D721Med (cell line): ENCODE measurements around the gene SLX4IP.

Experiments used
- DNase-seq: peaks from one replicate; pipeline ENCODE4 v3.0.0; 2011; ENCODE audit warnings: low spot score; ENCODE audit not compliant: insufficient read length
- FAIRE-seq: peaks from 2 replicates; lab custom pipeline; 2011; peaks lifted over from hg19 to GRCh38; lab: Jason Lieb, UNC
- TF ChIP-seq, protein P1 (sequence below): IDR thresholded peaks from 2 replicates; pipeline ENCODE4 v1.5.1; 2012; ENCODE audit warnings: mild to moderate bottlenecking, control low read depth; ENCODE audit not compliant: insufficient read depth; ENCODE audit errors: missing control alignments

The SLX4IP gene

DNA sequence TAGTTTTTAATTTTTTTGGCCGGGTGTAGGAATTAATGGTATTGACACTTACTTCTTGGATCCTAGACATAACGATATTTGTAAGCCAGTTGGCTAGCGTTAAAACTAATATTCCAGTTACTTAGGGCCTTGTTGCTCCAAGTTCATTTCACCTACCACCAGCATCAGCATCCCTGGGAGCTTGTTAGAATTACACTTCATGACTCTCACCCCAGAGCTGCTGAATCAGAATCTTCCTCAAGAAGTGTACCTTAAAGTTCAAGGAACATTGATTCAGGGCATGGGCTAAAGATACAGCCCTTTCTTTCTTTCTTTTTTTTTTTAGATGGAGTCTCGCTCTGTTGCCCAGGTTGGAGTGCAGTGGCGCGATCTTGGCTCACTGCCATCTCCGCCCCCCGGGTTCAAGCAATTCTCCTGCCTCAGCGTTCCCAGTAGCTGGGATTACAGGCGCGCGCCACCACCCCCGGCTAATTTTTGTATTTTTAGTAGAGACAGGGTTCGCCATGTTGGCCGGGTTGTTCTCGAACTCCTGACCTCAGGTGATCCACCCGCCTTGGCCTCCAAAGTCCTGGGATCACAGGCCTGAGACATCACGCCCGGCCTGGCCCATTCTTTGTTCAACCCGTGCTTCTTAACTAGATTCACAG lies 1.1 kb downstream of the SLX4IP start:
- TF ChIP-seq, protein P1, sequence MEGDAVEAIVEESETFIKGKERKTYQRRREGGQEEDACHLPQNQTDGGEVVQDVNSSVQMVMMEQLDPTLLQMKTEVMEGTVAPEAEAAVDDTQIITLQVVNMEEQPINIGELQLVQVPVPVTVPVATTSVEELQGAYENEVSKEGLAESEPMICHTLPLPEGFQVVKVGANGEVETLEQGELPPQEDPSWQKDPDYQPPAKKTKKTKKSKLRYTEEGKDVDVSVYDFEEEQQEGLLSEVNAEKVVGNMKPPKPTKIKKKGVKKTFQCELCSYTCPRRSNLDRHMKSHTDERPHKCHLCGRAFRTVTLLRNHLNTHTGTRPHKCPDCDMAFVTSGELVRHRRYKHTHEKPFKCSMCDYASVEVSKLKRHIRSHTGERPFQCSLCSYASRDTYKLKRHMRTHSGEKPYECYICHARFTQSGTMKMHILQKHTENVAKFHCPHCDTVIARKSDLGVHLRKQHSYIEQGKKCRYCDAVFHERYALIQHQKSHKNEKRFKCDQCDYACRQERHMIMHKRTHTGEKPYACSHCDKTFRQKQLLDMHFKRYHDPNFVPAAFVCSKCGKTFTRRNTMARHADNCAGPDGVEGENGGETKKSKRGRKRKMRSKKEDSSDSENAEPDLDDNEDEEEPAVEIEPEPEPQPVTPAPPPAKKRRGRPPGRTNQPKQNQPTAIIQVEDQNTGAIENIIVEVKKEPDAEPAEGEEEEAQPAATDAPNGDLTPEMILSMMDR, result no peak
- FAIRE-seq (no peak), DNase-seq (no peak)

DNA sequence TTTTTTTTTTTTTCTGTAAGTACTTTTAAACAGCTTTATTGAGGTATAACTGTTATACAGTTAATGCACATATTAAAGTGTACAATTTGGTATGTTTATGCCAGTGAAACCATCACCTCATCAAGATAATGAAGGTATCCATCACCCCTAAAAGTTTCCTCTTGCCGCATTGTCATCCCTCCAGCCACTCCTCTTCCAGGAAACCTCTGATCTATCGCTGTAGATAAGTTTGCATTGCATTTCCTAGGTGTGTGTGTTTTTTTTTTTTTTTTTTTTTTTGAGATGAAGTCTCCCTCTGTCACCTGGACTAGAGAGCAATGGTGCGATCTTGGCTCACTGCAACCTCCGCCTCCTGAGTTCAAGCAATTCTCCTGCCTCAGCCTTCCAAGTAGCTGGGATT lies 3.1 kb downstream of the SLX4IP start:
- DNase-seq (no peak), FAIRE-seq (no peak)
- TF ChIP-seq, protein P1, result no peak

DNA sequence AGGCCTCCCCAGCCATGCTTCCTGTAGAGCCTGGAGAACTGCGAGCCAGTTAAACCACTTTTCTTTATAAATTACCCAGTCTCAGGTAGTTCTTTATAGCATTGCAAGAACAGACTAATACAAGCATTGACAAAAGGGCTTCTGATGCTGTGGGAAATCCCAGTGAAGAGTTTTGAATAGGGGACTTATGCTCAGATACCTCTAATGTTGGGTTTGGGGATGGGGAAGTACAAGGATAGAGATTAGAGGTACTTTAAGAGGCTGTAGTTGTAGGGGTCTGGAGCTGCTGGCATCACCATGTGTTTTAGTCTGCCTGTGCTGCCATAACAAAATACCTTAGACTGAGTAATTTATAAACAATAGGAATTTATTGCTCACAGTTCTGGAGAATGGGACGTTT lies 8.8 kb downstream of the SLX4IP start:
- FAIRE-seq, result no peak
- no peak for DNase-seq
- TF ChIP-seq, protein P1, result no peak

DNA sequence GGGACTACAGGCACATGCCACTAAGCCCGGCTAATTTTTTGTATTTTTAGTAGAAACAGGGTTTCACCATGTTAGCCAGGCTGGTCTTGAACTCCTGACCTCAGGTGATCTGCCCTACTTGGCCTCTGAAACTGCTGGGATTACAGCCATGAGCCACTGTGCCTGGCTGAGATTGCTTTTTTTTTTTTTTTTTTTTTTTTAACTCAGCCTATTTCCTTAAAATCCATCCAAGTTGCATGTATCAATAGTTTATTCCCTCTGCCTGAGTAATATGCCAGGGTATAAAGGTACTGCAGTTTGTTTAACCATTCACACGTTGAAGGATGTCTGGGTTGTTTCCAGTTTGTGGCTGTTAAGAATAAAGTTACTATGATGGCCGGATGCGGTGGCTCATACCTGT lies 10.7 kb downstream of the SLX4IP start:
- TF ChIP-seq, protein P1, result no peak
- DNase-seq (no peak), FAIRE-seq (no peak)

DNA sequence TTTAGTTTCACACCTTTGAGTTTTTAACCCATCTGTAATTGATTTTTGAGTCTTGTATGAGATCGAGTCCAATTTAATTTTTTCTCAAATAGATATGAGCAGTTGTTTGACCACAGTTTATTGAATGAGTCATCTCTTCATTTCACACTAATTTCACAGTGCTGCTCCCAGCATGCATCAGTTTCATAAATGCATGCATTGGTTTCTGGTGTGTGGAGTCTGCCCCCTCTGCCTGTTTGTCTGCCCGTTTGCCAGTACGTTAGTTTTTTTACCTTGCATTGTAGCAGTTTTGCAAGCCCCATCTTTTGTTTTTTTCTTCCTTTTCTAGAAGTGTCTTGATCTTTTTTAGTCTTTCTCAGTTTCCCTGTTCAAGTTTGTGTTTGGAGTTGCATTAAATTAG lies 11.9 kb downstream of the SLX4IP start:
- DNase-seq, result no peak
- no peak for FAIRE-seq
- TF ChIP-seq, protein P1, result no peak

DNA sequence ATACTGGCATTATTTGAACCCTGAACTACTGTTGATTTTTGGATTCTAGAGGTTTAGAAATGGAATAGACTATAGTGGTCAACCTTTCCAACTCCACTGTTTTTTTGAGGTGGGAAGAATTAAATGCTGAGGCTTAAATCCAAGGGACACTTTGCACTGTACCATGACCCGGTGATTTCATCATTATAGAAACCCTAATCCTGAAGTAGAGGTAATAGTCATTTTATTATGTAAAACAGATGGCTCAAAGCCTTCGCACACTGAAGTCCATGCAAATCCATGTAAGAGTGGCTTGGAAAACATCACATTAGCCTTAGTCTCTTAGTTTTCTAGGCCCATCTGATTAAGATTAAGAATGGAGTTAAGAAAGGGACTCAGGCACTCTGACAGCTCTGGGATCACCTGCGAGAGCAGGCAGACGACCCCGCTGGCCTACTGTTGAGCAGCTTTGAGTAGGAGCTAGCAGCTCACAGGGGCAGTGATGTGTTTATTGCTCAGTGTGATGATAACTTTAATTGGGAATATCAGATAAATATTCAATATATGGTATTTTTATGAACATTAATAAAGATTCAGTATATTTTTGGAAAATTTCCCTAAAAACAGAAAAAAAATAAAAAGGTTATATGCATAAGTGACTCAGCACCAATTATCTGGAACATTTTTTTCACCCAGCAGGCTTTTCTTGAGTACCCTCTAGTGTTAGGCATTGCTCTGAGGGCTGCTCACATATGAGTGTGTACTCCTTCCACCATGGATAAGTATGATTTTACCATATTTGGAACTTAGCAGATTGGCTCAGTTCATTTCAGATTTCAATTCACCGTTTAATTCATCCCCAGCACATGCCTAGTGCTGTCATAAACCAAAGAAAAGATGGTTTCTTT lies 13.4 kb downstream of the SLX4IP start:
- FAIRE-seq (no peak), DNase-seq (no peak)
- TF ChIP-seq, protein P1, result no peak

DNA sequence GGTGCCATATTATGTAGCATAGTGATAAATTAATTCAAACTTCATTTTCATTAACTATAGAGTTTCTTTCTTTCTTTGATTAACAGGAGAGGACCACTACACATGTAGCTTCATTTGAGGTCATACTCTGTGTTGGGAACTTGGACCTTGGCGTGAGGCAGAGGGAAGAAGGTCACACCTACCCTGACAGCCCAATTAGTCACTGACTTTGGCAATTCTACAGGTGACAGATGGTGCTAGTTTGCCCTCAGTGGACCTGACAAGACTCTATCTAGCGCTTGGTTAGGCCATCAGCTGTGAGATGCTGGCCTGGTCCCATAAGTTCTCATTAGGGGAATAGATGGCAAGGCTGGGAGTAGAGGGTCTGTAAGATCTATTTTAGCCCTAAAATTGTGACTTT lies 14.2 kb downstream of the SLX4IP start:
- DNase-seq (no peak), FAIRE-seq (no peak)
- TF ChIP-seq, protein P1, result no peak
